ENCODE data around the gene LMBRD2. TPM values are rescaled to one million over a fixed set of nuclear protein-coding genes. Genes with fewer than 3 reads are reported as not detected.

Gene LMBRD2
- total and polyA plus RNA-seq, 2 experiments from 2014 or later = 4.4 to 6.2 TPM

DNA sequence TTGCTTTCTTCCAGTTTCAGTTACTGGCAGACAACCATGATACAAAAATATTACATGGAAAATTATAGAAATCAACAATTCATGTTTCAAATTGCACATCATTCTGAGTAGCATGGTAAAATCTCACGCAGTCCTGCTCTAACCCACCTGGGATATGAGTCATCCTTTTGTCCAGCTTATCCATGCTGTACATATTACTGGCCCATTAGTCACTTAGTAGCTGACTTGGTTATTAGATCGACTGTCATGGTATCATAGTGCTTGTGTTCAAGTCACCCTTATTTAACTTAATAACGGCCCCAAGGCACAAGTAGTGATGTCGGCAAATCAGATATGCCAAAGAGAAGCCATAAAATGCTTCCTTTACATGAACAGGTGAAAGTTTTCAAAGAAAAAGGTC is 48.8 kb upstream of the LMBRD2 start:
- ATAC-seq = no peak
- Mint-ChIP-seq H3K27ac (no peak overlapping the region), H3K9me3 (no peaks in the 10 kb centered on the region), H3K36me3 (ENCODE audit: low read depth) (peaks cover 4% of the 10 kb centered on the region; the same call in 2 of the 3 replicates), H3K4me1 (no peaks in the 10 kb centered on the region), H3K27me3 (ENCODE audit: insufficient read depth, low read depth, poor library complexity) (no peaks in the 10 kb centered on the region), H3K4me3 (no peak overlapping the region)
- H3F3A ChIP-seq (replicated peaks; ENCODE audit: low read depth) = no peaks in the 10 kb centered on the region
- TF ChIP-seq NANOG (IDR thresholded peaks at IDR 0.05; ENCODE audit: borderline replicate concordance) (no peak), ETS1 (IDR thresholded peaks at IDR 0.05) (no peak), EZH2 (IDR thresholded peaks at IDR 0.05; ENCODE audit: low read depth, unreplicated experiment) (no peak), JUNB (IDR thresholded peaks at IDR 0.05; ENCODE audit: unreplicated experiment) (no peak), EZH2phosphoT487 (IDR thresholded peaks at IDR 0.05; ENCODE audit: unreplicated experiment) (no peak), CREB1 (CRISPR knock-in tag; IDR thresholded peaks at IDR 0.05; ENCODE audit: low read depth) (no peak), ZNF114 (CRISPR knock-in tag; IDR thresholded peaks at IDR 0.05) (no peak), STAT1 (IDR thresholded peaks at IDR 0.05; ENCODE audit: unreplicated experiment) (no peak), POLR2AphosphoS5 (IDR thresholded peaks at IDR 0.05; ENCODE audit: low read depth) (no peak), ZNF331 (CRISPR knock-in tag; IDR thresholded peaks at IDR 0.05; ENCODE audit: low read depth) (no peak), CTCF (conservative IDR thresholded peaks at IDR 0.05; ENCODE audit: low read depth in 2 of 2) (no peak)
- TF ChIP-seq, protein P1, sequence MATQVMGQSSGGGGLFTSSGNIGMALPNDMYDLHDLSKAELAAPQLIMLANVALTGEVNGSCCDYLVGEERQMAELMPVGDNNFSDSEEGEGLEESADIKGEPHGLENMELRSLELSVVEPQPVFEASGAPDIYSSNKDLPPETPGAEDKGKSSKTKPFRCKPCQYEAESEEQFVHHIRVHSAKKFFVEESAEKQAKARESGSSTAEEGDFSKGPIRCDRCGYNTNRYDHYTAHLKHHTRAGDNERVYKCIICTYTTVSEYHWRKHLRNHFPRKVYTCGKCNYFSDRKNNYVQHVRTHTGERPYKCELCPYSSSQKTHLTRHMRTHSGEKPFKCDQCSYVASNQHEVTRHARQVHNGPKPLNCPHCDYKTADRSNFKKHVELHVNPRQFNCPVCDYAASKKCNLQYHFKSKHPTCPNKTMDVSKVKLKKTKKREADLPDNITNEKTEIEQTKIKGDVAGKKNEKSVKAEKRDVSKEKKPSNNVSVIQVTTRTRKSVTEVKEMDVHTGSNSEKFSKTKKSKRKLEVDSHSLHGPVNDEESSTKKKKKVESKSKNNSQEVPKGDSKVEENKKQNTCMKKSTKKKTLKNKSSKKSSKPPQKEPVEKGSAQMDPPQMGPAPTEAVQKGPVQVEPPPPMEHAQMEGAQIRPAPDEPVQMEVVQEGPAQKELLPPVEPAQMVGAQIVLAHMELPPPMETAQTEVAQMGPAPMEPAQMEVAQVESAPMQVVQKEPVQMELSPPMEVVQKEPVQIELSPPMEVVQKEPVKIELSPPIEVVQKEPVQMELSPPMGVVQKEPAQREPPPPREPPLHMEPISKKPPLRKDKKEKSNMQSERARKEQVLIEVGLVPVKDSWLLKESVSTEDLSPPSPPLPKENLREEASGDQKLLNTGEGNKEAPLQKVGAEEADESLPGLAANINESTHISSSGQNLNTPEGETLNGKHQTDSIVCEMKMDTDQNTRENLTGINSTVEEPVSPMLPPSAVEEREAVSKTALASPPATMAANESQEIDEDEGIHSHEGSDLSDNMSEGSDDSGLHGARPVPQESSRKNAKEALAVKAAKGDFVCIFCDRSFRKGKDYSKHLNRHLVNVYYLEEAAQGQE (IDR thresholded peaks at IDR 0.05; ENCODE audit: unreplicated experiment) = no peak
- TF ChIP-seq, protein P2, sequence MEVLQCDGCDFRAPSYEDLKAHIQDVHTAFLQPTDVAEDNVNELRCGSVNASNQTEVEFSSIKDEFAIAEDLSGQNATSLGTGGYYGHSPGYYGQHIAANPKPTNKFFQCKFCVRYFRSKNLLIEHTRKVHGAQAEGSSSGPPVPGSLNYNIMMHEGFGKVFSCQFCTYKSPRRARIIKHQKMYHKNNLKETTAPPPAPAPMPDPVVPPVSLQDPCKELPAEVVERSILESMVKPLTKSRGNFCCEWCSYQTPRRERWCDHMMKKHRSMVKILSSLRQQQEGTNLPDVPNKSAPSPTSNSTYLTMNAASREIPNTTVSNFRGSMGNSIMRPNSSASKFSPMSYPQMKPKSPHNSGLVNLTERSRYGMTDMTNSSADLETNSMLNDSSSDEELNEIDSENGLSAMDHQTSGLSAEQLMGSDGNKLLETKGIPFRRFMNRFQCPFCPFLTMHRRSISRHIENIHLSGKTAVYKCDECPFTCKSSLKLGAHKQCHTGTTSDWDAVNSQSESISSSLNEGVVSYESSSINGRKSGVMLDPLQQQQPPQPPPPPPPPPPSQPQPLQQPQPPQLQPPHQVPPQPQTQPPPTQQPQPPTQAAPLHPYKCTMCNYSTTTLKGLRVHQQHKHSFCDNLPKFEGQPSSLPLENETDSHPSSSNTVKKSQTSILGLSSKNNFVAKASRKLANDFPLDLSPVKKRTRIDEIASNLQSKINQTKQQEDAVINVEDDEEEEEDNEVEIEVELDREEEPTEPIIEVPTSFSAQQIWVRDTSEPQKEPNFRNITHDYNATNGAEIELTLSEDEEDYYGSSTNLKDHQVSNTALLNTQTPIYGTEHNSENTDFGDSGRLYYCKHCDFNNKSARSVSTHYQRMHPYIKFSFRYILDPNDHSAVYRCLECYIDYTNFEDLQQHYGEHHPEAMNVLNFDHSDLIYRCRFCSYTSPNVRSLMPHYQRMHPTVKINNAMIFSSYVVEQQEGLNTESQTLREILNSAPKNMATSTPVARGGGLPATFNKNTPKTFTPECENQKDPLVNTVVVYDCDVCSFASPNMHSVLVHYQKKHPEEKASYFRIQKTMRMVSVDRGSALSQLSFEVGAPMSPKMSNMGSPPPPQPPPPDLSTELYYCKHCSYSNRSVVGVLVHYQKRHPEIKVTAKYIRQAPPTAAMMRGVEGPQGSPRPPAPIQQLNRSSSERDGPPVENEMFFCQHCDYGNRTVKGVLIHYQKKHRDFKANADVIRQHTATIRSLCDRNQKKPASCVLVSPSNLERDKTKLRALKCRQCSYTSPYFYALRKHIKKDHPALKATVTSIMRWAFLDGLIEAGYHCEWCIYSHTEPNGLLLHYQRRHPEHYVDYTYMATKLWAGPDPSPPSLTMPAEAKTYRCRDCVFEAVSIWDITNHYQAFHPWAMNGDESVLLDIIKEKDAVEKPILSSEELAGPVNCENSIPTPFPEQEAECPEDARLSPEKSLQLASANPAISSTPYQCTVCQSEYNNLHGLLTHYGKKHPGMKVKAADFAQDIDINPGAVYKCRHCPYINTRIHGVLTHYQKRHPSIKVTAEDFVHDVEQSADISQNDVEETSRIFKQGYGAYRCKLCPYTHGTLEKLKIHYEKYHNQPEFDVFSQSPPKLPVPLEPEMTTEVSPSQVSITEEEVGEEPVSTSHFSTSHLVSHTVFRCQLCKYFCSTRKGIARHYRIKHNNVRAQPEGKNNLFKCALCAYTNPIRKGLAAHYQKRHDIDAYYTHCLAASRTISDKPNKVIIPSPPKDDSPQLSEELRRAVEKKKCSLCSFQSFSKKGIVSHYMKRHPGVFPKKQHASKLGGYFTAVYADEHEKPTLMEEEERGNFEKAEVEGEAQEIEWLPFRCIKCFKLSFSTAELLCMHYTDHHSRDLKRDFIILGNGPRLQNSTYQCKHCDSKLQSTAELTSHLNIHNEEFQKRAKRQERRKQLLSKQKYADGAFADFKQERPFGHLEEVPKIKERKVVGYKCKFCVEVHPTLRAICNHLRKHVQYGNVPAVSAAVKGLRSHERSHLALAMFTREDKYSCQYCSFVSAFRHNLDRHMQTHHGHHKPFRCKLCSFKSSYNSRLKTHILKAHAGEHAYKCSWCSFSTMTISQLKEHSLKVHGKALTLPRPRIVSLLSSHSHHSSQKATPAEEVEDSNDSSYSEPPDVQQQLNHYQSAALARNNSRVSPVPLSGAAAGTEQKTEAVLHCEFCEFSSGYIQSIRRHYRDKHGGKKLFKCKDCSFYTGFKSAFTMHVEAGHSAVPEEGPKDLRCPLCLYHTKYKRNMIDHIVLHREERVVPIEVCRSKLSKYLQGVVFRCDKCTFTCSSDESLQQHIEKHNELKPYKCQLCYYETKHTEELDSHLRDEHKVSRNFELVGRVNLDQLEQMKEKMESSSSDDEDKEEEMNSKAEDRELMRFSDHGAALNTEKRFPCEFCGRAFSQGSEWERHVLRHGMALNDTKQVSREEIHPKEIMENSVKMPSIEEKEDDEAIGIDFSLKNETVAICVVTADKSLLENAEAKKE (CRISPR knock-in tag; IDR thresholded peaks at IDR 0.05) = no peak
- no peaks in the 10 kb centered on the region for H3K27me3 ChIP-seq (ENCODE audit: insufficient read depth)
- no peak overlapping the region for H3K27ac ChIP-seq (ENCODE audit: low read depth)
- no peaks in the 10 kb centered on the region for H3K79me2 ChIP-seq (replicated peaks; ENCODE audit: insufficient read depth)
- no peaks in the 10 kb centered on the region for H3K36me3 ChIP-seq (ENCODE audit: insufficient read depth)
- H3K4me2 ChIP-seq = no peak overlapping the region
- H4K20me1 ChIP-seq (replicated peaks; ENCODE audit: insufficient read depth) = no peaks in the 10 kb centered on the region
- no peak overlapping the region for H3K4me3 ChIP-seq
- H3K9me2 ChIP-seq (ENCODE audit: insufficient read depth) = no peaks in the 10 kb centered on the region
- no peak overlapping the region for H2AFZ ChIP-seq
- no peak for DNase-seq (ENCODE audit: low spot score)
- H3K4me1 ChIP-seq (ENCODE audit: insufficient read depth) = no peaks in the 10 kb centered on the region
